ENCODE measurements around the gene SH3GL1. TPM values are rescaled to one million over a fixed set of nuclear protein-coding genes. Genes with fewer than 3 reads are reported as not detected.
"Not testable (repeated sequence)": the region's sequence is repeated elsewhere in the genome, so short reads cannot be mapped to it uniquely, and the experiment has no call there.

SH3GL1 gene
- total and polyA plus RNA-seq, 2 donors = 15.4 to 40.6 TPM

GRCh38 chr19:4334929-4335570, 65.3 kb downstream of the SH3GL1 start:
- Histone ChIP-seq H3K4me1 (ENCODE audit: control insufficient read depth in 2 of 2, insufficient read depth in 2 of 2, low read length in 2 of 2) (peaks cover 5 to 12% of the 10 kb centered on the region in 2 donors), H3K4me3 (ENCODE audit: low read length in 2 of 2) (no peak overlapping the region), H3K9me3 (ENCODE audit: control insufficient read depth in 2 of 2, insufficient read depth in 1 of 2, low read length in 1 of 2) (no peaks in the 10 kb centered on the region), H3K27me3 (ENCODE audit: control insufficient read depth in 2 of 2, insufficient read depth in 1 of 2, low read length in 1 of 2) (no peaks in the 10 kb centered on the region), H3K27ac (ENCODE audit: low read depth in 1 of 2, low read length in 1 of 2) (no peak overlapping the region), H3K36me3 (ENCODE audit: control insufficient read depth in 2 of 2, insufficient read depth in 2 of 2, low read length in 1 of 2) (no peaks in the 10 kb centered on the region)
- no peak for DNase-seq (ENCODE audit: low read depth in 6 of 9, low spot score in 9 of 9)
- WGBS = 97% methylated on average over 7 of the region's 7 CpGs

DNA sequence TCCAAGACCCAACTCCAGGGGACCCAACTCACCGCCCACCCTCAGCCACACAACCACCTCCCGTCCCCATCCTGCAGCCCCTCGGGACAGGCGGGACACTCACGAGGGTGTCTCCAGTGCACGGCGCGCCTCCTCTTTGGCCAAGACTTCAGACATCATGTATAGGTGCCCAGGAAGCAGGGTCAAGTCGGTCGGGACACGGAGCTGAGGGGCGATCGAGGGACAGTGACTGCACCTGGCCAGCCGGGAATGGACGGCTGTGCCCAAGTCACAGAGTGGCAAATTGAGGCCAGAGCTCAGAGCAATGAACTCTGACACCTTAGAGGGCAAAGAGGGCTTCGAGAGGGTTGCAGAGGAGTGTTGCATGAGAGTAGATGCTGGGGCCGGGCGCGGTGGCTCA, 70.5 kb downstream of the SH3GL1 start:
- H3K27ac ChIP-seq (ENCODE audit: low read depth in 1 of 2, low read length in 1 of 2) = no peak overlapping the region
- peaks cover 0 to 10% of the 10 kb centered on the region in 2 donors for H3K9me3 ChIP-seq (ENCODE audit: control insufficient read depth in 2 of 2, insufficient read depth in 1 of 2, low read length in 1 of 2)
- H3K27me3 ChIP-seq (ENCODE audit: control insufficient read depth in 2 of 2, insufficient read depth in 1 of 2, low read length in 1 of 2) = peaks cover 8 to 23% of the 10 kb centered on the region in 2 donors
- no peak overlapping the region for H3K4me3 ChIP-seq (ENCODE audit: low read length in 2 of 2)
- H3K4me1 ChIP-seq (ENCODE audit: control insufficient read depth in 2 of 2, insufficient read depth in 2 of 2, low read length in 2 of 2) = peaks cover 17 to 28% of the 10 kb centered on the region in 2 donors
- no peaks in the 10 kb centered on the region for H3K36me3 ChIP-seq (ENCODE audit: control insufficient read depth in 2 of 2, insufficient read depth in 2 of 2, low read length in 1 of 2)
- WGBS = 97% methylated on average over 19 of the region's 19 CpGs
- DNase-seq (ENCODE audit: low read depth in 6 of 9, low spot score in 9 of 9) = no peak

DNA sequence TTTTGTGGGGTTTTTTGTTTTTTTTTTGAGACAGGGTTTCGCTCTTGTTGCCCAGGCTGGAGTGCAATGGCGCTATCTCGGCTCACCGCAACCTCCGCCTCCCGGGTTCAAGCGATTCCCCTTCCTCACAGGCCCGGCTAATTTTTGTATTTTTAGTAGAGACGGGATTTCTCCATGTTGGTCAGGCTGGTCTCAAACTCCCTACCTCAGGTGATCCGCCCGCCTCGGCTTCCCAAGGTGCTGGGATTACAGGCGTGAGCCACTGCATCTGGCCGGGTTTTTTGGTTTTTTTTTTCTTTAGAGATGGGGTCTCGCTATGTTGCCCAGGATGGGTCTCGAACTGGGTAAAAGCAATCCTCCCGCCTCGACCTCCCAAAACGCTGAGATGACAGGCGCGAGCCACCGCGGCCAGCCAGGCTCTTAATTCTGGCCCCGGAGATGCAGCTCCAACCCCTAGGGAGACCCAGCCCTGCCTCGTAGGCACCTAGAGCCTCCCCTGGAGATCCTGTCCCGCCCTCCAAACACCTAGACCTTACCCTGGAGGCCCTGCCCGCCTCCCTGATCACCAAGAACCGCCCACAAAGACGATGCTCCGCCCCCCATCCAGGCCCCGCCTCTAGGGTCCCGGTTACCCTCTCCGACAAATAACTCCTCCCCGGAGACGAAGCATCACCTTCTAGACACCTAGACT, 71.2 kb downstream of the SH3GL1 start:
- H3K36me3 ChIP-seq (ENCODE audit: control insufficient read depth in 2 of 2, insufficient read depth in 2 of 2, low read length in 1 of 2); DNase-seq (ENCODE audit: low read depth in 6 of 9, low spot score in 9 of 9): not testable (repeated sequence)
- Histone ChIP-seq H3K9me3 (ENCODE audit: control insufficient read depth in 2 of 2, insufficient read depth in 1 of 2, low read length in 1 of 2) (peaks cover 0 to 10% of the 10 kb centered on the region in 2 donors), H3K27ac (ENCODE audit: low read depth in 1 of 2, low read length in 1 of 2) (peak overlapping the region in 1 of 2 donors; percentile 50), H3K4me3 (ENCODE audit: low read length in 2 of 2) (peak overlapping the region; percentile 37 to 59), H3K27me3 (ENCODE audit: control insufficient read depth in 2 of 2, insufficient read depth in 1 of 2, low read length in 1 of 2) (peaks cover 8 to 23% of the 10 kb centered on the region in 2 donors), H3K4me1 (ENCODE audit: control insufficient read depth in 2 of 2, insufficient read depth in 2 of 2, low read length in 2 of 2) (peaks cover 17 to 28% of the 10 kb centered on the region in 2 donors)
- WGBS = 54% methylated on average over 35 of the region's 35 CpGs

- Histone ChIP-seq H3K36me3 (ENCODE audit: control insufficient read depth in 2 of 2, insufficient read depth in 2 of 2, low read length in 1 of 2) (no peaks in the 10 kb centered on the region), H3K4me3 (ENCODE audit: low read length in 2 of 2) (peak overlapping the region; percentile 37 to 59), H3K27ac (ENCODE audit: low read depth in 1 of 2, low read length in 1 of 2) (peak overlapping the region in 1 of 2 donors; percentile 50), H3K9me3 (ENCODE audit: control insufficient read depth in 2 of 2, insufficient read depth in 1 of 2, low read length in 1 of 2) (peaks cover 0 to 10% of the 10 kb centered on the region in 2 donors), H3K4me1 (ENCODE audit: control insufficient read depth in 2 of 2, insufficient read depth in 2 of 2, low read length in 2 of 2) (peaks cover 17 to 28% of the 10 kb centered on the region in 2 donors), H3K27me3 (ENCODE audit: control insufficient read depth in 2 of 2, insufficient read depth in 1 of 2, low read length in 1 of 2) (peaks cover 8 to 23% of the 10 kb centered on the region in 2 donors)
- peak; percentile 62 to 97 (median 86) for DNase-seq (ENCODE audit: low read depth in 6 of 9, low spot score in 9 of 9)
- WGBS = under 1% methylated on average over 49 of the region's 49 CpGs
These were observed 71.9 kb downstream of the SH3GL1 start for GRCh38 chr19:4328243-4328990.

DNA sequence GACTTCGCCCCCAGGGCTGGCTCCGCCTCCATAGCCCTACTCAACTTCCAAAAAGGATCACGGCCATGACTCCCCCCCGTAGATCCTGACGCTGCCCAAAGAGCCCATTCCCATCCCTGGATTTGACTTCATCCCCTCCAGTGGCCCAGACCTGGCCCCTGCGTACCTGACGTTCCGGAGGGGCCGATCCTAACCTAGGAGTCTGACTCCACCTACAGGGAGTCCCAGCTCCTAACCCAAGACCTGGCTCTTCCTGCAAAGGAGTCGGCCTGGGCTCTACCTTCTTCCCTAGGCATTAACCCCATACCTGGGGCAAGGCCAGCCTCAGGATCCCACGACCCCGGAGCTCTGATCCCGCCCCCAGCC, 72.5 kb downstream of the SH3GL1 start:
- no peak for DNase-seq (ENCODE audit: low read depth in 6 of 9, low spot score in 9 of 9)
- peaks cover 8 to 23% of the 10 kb centered on the region in 2 donors for H3K27me3 ChIP-seq (ENCODE audit: control insufficient read depth in 2 of 2, insufficient read depth in 1 of 2, low read length in 1 of 2)
- H3K4me1 ChIP-seq (ENCODE audit: control insufficient read depth in 2 of 2, insufficient read depth in 2 of 2, low read length in 2 of 2) = peaks cover 17 to 28% of the 10 kb centered on the region in 2 donors
- peak overlapping the region in 1 of 2 donors; percentile 52 for H3K27ac ChIP-seq (ENCODE audit: low read depth in 1 of 2, low read length in 1 of 2)
- WGBS = 17% methylated on average over 13 of the region's 13 CpGs
- no peaks in the 10 kb centered on the region for H3K36me3 ChIP-seq (ENCODE audit: control insufficient read depth in 2 of 2, insufficient read depth in 2 of 2, low read length in 1 of 2)
- H3K4me3 ChIP-seq (ENCODE audit: low read length in 2 of 2) = peak overlapping the region; percentile 37 to 41
- H3K9me3 ChIP-seq (ENCODE audit: control insufficient read depth in 2 of 2, insufficient read depth in 1 of 2, low read length in 1 of 2) = peaks cover 0 to 10% of the 10 kb centered on the region in 2 donors

GRCh38 chr19:4327252-4327876, 73.0 kb downstream of the SH3GL1 start:
- H3K4me3 ChIP-seq (ENCODE audit: low read length in 2 of 2) = peak overlapping the region; percentile 37 to 41
- H3K4me1 ChIP-seq (ENCODE audit: control insufficient read depth in 2 of 2, insufficient read depth in 2 of 2, low read length in 2 of 2) = peaks cover 17 to 28% of the 10 kb centered on the region in 2 donors
- peak in 4 of 9 donors; percentile 23 to 61 (median 51) for DNase-seq (ENCODE audit: low read depth in 6 of 9, low spot score in 9 of 9)
- no peak overlapping the region for H3K27ac ChIP-seq (ENCODE audit: low read depth in 1 of 2, low read length in 1 of 2)
- H3K36me3 ChIP-seq (ENCODE audit: control insufficient read depth in 2 of 2, insufficient read depth in 2 of 2, low read length in 1 of 2) = no peaks in the 10 kb centered on the region
- H3K27me3 ChIP-seq (ENCODE audit: control insufficient read depth in 2 of 2, insufficient read depth in 1 of 2, low read length in 1 of 2) = peaks cover 8 to 23% of the 10 kb centered on the region in 2 donors
- WGBS = 9% methylated on average over 30 of the region's 30 CpGs
- peaks cover 0 to 10% of the 10 kb centered on the region in 2 donors for H3K9me3 ChIP-seq (ENCODE audit: control insufficient read depth in 2 of 2, insufficient read depth in 1 of 2, low read length in 1 of 2)

- no peak overlapping the region for H3K27ac ChIP-seq (ENCODE audit: low read depth in 1 of 2, low read length in 1 of 2)
- peak overlapping the region in 1 of 2 donors; percentile 19 for H3K4me3 ChIP-seq (ENCODE audit: low read length in 2 of 2)
- WGBS = 6% methylated on average over 33 of the region's 33 CpGs
- H3K4me1 ChIP-seq (ENCODE audit: control insufficient read depth in 2 of 2, insufficient read depth in 2 of 2, low read length in 2 of 2) = peaks cover 17 to 28% of the 10 kb centered on the region in 2 donors
- H3K9me3 ChIP-seq (ENCODE audit: control insufficient read depth in 2 of 2, insufficient read depth in 1 of 2, low read length in 1 of 2) = peaks cover 0 to 10% of the 10 kb centered on the region in 2 donors
- H3K27me3 ChIP-seq (ENCODE audit: control insufficient read depth in 2 of 2, insufficient read depth in 1 of 2, low read length in 1 of 2) = peaks cover 8 to 23% of the 10 kb centered on the region in 2 donors
- H3K36me3 ChIP-seq (ENCODE audit: control insufficient read depth in 2 of 2, insufficient read depth in 2 of 2, low read length in 1 of 2) = no peaks in the 10 kb centered on the region
- peak in 1 of 9 donors; percentile 40 for DNase-seq (ENCODE audit: low read depth in 6 of 9, low spot score in 9 of 9)
These were observed 73.5 kb downstream of the SH3GL1 start for GRCh38 chr19:4326837-4327251.

DNA sequence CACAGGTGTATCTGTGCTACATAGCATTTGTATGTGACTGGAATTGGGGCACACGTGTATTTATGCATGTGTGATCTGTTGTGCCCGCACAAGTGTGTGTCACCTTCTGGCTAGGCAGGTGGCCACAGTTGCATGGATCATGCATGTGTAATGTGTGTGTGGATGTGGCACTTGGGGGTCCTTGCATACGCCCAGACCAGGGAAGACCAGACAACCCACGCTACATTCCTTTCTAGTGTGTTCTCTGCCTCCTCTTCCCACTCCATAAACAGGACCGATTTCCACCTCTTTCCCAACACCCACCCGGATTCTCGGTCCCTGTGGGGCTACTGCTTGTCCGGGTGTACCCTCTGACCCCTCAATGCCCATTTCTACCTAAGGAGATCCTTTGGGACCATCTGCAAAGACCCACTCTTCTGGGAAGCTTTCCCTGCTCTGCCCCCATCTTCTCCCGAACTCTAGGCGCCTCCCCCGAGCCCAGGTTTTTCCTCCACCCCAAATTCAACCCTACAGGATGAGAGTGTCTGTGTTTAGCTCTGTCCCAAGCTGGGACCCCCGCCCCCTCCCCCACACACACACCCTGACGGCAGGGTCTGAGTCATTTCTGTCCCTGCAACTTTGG, 74.0 kb downstream of the SH3GL1 start:
- H3K36me3 ChIP-seq (ENCODE audit: control insufficient read depth in 2 of 2, insufficient read depth in 2 of 2, low read length in 1 of 2) = no peaks in the 10 kb centered on the region
- H3K4me1 ChIP-seq (ENCODE audit: control insufficient read depth in 2 of 2, insufficient read depth in 2 of 2, low read length in 2 of 2) = peaks cover 17 to 28% of the 10 kb centered on the region in 2 donors
- H3K27me3 ChIP-seq (ENCODE audit: control insufficient read depth in 2 of 2, insufficient read depth in 1 of 2, low read length in 1 of 2) = peaks cover 8 to 23% of the 10 kb centered on the region in 2 donors
- no peak for DNase-seq (ENCODE audit: low read depth in 6 of 9, low spot score in 9 of 9)
- 57% methylated on average over 13 of the region's 13 CpGs for WGBS
- no peak overlapping the region for H3K27ac ChIP-seq (ENCODE audit: low read depth in 1 of 2, low read length in 1 of 2)
- peaks cover 0 to 10% of the 10 kb centered on the region in 2 donors for H3K9me3 ChIP-seq (ENCODE audit: control insufficient read depth in 2 of 2, insufficient read depth in 1 of 2, low read length in 1 of 2)
- H3K4me3 ChIP-seq (ENCODE audit: low read length in 2 of 2) = no peak overlapping the region
